GM19395 (cell line): ENCODE data around the gene FARS2.

Source experiments
- ATAC-seq: cut with Tn5 transposase; IDR thresholded peaks from one replicate; pipeline ENCODE4 v1.9.1; 2021; ENCODE audit warnings: mild to moderate bottlenecking, moderate library complexity; ENCODE audit not compliant: unreplicated experiment

Gene FARS2

DNA sequence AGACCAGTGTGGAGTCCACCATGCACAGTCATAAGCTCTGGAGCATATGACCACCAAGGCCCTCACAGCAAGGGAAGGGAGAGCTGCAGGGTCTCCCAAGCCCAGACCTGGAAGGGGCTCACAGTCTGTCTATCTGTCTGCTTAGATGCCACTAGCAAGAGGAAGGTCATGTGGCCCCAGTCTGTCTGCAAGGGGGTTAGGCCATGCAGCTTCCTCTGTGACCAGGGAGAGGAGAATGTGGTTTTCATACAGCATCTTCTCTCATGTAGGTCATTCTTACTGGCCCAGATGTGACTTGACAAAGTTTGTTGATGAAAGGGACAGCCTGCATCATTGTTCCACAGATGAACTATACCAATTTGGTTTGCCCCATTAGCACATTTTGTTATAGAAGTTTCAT is 260.8 kb downstream of the FARS2 start:
- no peak for ATAC-seq

DNA sequence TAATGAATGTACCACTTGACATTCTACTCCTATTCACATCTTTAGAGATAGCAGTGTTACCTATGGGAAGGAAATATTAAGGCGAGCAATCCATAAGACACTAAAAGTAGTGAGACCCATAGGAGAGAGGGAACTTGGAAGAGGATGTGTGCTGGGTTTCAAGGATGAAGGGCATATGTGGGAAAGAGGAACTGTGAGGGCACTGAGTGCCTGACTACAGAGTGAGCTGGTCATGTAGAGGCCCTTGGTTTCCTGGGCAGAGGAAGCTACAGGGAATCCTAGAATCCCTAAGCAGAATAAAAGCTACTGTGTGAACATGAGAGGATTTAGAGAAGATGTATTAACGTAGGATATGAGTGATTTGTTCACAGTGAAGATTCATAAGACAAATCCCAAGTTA is 262.8 kb downstream of the FARS2 start:
- no peak for ATAC-seq

DNA sequence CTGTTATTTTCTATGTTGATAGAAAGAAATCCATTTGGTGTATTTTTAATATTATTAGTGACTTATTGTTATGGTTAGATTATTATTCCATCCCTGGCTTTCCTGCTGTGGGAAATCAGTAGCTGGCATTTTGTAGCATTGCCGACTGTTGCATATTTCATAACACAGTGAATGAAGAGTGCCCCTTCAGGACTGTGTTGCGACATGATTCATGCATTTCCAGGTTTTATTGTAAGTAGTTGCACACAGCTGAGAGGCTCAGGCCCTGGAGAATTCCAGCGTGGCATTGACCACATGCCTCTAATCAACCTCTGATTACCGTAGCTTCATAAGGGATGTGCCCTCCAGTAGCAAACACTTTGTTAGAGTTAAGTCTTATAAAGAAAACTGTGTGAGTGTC is 263.9 kb downstream of the FARS2 start:
- ATAC-seq = no peak

- no peak for ATAC-seq
Measured at GRCh38 chr6:5529015-5529414, 267.7 kb downstream of the FARS2 start.

DNA sequence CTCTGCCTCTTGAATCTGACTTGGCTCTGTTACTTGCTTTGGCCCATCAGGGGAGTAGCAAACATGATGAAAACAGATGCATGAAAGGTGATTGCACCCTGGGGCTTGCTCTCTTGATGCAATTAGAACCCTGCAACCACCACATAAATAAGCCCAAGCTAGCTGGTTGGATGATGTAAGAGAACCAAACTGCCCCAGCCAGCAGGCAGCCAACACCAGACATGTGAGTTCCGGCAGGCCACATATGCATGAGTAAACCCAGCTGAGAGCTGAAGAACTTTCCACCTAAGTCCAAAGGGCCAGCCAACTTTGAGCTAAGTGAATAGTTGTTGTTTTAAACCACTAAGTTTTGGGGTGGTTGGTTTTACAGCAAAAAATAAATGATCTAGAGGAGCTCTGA is 268.4 kb downstream of the FARS2 start:
- ATAC-seq = no peak

DNA sequence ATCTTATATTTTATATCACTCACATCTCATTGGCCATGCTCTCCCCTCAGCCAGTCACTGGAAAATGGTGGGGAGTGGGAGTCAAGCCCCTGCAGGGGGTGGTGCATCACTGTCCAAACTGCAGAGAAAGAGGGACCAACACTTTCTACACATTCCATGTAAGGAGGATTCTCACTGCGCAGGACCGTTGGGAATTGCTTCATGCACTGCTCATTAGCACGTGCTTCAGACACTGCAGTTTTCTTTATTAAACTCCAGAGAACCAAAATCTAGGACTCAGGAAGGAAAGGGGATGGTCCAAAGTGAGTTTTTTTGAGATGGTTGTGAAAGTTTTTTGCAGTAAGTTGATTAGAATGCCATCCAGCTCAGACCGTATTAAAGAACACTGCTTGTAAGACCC is 269.8 kb downstream of the FARS2 start:
- no peak for ATAC-seq

- ATAC-seq = no peak
Measured at GRCh38 chr6:5531853-5532375, 270.6 kb downstream of the FARS2 start.

GRCh38 chr6:5532941-5533340 is 271.6 kb downstream of the FARS2 start:
- ATAC-seq = no peak

DNA sequence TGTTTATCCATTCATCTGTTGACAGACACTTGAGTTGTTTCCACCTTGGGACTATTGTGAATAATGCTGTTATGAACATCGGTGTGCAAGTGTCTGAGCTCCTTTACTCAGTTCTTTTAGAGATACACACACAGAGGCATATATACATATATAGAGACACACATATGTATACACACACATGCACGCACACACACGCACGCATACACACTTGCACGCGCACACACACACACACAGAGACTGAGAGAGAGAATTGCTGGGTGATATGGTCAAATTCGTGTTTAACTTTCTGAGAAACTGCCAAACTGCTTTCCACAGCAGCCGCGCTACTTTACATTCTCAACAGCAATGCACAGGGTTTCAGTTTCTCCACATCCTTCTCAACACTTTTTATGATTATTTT is 273.3 kb downstream of the FARS2 start:
- ATAC-seq = no peak

DNA sequence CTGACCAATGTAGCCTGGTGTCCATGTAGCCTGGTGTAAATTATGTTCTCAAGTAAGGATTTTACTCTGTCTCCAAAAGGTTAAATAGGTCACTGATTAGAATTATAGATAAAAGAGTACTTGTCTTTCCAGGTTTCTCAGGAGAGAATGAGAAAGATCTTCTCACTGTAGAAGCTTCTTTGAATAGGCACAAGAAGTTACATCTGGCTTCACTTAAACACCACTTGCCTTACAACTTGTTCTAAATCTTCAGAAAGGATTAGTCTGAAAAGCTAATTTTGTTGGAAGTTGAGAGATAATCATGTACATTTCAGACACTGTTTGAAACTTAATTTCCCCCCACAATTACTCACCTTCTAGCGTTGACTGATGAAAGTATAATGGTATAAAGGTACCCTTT is 275.3 kb downstream of the FARS2 start:
- ATAC-seq = no peak

- ATAC-seq = no peak
Measured at GRCh38 chr6:5537132-5537531, 275.8 kb downstream of the FARS2 start.

- no peak for ATAC-seq
Measured at GRCh38 chr6:5537967-5538366, 276.7 kb downstream of the FARS2 start.

GRCh38 chr6:5540370-5540769 is 279.1 kb downstream of the FARS2 start:
- no peak for ATAC-seq

- no peak for ATAC-seq
Measured at GRCh38 chr6:5541025-5541424, 279.7 kb downstream of the FARS2 start.

DNA sequence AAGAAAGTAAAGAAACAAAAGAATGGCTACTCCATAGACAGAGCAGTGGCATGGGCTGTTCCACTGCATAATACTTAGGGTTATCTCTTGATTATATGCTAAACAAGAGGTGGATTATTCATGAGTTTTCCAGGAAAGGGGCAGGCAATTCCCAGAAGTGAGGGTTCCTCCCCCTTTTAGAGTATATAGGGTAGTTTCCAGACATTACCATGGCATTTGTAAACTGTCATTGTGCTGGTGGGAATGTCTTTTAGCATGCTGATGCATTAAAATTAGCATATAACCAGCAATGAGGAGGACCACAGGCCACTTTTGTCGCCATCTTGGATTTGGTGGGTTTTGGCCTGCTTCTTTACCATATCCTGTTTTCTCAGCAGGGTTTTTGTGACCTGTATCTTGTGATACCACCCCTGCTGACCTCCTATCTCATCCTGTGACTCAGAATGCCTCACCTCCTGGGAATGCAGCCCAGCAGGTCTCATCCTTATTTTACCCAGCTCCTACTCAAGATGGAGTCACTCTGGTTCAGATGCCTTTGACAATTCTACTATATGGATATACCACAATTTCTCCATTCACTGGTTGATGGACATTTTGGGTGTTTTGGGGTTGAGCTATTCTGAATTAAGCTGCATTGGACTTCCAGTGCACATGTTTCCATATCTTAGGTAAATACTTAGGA is 280.6 kb downstream of the FARS2 start:
- no peak for ATAC-seq

DNA sequence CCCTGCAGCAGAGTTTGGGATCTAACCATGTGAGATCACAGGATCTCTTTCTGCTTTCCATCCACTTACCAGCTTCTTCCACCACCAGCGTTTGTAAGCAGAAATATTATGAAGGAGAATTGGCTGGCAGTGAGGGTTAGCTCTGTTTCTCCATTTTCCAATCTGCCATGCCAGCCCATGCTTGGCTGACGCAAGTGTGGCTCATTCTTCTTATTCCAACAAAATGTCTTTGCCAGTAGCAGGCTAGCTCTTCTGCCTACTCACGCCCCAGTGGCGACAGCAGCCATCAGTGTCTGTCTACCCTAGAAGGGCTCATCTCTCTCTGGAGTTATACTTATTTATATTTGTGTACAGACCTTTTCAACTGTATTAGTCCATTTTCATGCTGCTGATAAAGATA is 286.2 kb downstream of the FARS2 start:
- no peak for ATAC-seq

DNA sequence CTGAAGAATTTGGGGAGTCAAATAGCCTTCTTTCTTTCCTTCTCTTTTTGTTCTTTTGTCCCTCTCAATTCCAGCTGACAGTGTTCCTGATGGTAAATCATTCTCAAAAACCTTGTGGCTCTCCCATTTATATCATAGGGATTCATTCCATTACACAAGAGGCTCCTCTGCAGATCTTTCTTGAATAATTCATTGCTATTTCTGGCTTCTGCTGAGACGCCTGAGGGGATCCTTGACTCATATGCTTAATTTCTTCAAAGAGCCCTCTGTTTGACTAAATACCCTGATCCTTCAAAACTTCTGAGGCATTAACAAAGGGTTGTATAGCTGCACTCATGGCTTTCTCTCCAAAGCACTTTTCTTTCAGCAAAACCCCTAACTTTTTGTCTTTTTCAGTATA is 289.3 kb downstream of the FARS2 start:
- ATAC-seq = no peak

GRCh38 chr6:5552243-5552642 is 290.9 kb downstream of the FARS2 start:
- no peak for ATAC-seq

GRCh38 chr6:5553767-5554166 is 292.5 kb downstream of the FARS2 start:
- ATAC-seq = no peak

DNA sequence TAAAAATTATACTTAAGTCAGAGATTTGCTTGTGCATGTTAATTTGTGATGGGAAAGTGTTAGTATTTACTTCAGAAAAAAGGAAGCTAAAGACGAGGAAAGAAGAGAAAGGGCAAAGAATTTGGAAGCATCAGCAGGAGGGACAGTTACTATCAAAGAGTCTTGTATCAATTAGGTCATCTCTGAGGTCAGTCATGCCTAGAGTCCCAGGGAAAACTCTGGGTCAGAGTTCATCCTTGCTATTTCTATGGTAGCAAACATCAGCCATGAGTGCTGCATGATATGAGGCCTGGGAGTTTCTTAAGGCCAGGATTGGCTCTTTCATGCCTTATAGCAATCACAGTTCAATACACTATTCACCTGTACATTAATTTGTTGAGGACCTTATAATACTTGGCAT is 292.9 kb downstream of the FARS2 start:
- ATAC-seq = no peak

- ATAC-seq = no peak
Measured at GRCh38 chr6:5556011-5556410, 294.7 kb downstream of the FARS2 start.

GRCh38 chr6:5557506-5557905 is 296.2 kb downstream of the FARS2 start:
- ATAC-seq = no peak

DNA sequence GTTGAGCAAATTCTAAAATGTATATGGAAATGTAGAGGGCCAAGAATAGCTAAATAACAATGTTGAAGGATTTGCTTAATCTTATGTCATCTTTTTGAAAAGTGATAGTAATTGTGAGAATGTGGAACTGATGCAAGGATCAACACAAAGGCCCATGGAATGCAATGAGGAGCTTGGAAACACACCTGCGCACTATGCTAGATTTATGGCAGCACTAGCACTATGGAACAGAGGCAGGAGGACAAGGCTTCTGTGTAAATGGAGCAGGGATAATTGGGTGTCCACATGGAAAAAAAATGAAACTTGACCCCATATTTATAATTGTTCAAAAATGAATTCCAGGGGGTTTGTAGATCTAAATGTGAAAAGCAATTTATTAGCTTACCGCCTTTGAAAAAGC is 298.3 kb downstream of the FARS2 start:
- no peak for ATAC-seq
